Head of caudate nucleus (tissue), 42 donors: ENCODE measurements around the gene TMEM170A.

Experiments
- DNase-seq, 42 donors: peaks; one replicate each; pipeline versions ENCODE4 v3.0.0 to v3.0.0-alpha.2; 2020 to 2021; ENCODE audit warnings: mixed read lengths in 7 of 42
- intact Hi-C: fragments of 100-400 bp; cut with DNase I; formaldehyde crosslinking; loops from one replicate; pipeline ENCODE4 v1.15.0; 2022

TMEM170A gene

DNA sequence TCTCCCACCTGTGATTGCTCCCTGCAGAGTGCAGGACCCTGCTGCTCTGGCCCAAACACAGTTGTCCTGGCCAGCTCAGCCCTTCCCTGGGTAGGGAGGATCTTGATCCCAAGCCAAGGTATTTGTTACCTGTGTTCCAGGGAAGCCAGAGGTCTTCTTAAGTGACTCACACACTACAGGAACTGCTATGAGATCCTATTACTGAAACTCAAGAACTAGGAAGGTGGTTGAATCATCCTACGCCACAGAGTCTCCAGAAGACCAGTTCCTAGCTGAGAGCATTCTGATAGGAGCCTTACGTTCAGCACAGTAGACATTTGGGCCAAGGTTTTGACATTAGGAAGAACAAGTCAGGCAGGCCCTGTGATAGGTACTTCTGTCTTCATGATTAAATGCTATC is 18.7 kb upstream of the TMEM170A start:
- no peak for DNase-seq
- intact Hi-C loops = no loop called here

DNA sequence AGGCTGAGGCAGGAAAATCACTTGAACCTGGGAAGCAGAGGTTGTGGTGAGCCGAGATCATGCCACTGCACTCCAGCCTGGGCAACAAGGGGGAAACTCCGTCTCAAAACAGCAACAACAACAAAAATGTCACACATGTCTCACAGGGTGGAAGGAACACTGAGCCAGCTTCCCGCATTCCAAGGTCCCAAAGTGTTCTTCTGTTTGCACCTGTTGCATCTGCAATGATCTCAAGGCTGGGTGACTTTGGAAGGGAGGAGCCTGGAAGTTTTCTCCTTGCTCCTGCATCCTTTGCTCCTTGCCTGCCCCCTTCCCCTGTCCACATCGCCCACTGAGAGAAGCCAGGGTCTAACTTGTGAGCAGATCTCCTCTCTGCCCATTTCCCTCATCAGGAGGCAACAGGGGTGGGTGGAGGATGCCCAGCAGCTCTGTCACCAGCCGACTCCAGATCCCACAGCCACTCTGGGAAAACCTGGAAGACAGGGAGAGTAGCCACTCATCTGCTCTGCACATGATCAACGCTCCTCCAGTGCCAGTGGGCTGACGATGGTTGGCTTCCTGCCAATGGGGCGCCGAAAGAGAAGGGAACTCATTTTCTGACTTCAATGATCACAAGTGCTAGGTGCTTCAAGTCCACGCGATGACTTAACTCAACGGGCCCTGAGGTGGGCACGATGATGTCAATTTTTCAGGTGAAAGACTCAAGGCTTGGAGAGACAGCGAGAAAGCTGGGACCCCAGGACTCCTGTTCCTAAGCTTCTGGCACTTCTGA is 18.1 kb upstream of the TMEM170A start:
- intact Hi-C loops = no loop called here

DNA sequence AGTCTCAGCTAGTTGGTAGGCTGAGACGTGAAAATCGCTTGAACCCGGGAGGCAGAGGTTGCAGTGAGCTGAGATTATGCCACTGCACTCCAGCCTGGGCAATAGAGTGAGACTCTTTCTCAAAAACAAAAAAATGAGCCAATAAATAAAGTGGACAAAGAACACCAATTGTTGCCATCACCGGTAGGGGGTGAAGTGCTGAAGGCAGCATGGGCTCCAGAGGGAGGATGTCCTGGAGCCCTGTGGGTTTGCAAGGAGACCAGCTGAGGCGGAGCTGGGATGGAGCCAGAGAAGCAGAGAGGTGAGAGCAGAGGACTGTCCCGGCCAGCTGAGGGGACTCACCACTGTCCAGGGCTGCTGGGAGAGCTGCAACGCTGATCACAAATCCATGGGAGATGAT is 17.0 kb upstream of the TMEM170A start:
- intact Hi-C loops = no loop called here
- no peak for DNase-seq

More for the DNA sequence above, 18.1 kb upstream of the TMEM170A start:
- peak in 1 of 42 donors; percentile 35 for DNase-seq

DNA sequence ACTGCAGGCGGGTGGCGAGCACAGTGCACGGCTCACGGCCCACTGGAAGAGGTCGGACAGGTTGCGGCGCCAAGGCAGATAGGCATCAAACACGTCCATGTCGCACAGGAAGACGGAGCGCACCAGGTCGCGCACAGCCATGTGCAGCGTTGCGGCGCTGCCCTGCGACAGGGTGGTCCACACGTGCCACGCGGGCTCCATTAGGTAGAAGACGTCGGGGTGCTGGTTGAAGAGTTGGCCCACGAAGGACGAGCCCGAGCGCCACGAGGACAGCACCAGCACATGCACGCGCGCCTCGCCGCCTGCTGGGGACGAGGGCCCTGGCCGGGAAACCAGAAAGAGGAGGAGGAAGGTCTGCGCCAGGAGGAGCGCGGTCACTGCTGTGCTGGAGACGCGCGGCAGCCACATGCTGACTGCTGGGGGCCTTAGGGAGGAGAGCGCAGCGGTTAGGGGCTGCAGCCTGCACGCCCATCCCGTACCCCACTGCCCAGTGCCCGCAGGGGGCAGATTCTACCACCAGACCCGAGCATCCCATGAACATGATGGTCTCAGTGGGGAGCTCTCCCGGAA is 15.0 kb upstream of the TMEM170A start:
- DNase-seq = no peak
- intact Hi-C loops = loop anchor here (10.0 kb wide), 1 partner anchor 75 kb away; the partner anchor contains the start of gene TMEM231

DNA sequence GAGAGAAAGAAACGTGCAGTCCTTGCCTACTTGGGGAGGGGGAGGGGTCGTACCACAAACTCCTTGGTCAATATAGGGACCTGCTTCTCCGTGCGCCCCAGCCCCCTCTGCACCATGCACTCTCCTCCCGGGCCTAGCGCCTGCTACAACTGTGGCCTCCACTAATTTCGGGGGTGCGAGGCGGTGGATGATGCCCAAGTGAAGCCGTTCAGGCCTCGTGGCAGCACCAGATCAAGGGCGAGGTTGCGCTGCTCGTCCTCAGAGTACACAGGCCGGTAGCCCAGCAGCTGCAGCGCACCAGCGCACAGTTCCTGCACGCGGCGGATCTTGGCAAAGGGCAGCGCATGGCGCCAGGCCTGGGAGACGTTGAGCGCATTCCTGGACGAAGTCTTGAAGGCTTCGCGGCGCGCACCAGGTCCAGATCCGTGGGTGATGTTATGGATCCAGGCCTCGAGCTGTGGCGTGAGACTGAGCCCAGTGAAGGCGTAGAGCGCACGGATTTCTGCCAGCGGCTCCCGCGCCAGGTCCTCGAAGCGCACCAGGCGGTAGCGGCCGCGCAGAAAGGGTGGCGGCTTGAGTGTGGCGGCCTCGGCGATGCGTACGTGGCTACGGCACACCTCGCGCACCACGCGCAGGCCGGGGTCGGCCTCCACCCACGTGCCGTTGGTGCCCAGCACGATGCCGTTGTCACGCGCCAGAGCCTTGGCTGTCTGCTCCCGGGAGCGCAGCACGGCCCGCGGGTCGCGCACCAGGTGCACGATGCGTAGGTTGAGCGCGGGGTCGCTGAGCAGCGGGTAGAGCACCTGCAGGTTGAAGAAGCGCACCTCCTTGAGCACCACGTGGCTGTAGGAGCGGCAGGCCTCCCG is 14.2 kb upstream of the TMEM170A start:
- DNase-seq = no peak
- intact Hi-C loops = loop anchor here (10.0 kb wide), 1 partner anchor 76 kb away; the partner anchor contains the start of gene TMEM231

DNA sequence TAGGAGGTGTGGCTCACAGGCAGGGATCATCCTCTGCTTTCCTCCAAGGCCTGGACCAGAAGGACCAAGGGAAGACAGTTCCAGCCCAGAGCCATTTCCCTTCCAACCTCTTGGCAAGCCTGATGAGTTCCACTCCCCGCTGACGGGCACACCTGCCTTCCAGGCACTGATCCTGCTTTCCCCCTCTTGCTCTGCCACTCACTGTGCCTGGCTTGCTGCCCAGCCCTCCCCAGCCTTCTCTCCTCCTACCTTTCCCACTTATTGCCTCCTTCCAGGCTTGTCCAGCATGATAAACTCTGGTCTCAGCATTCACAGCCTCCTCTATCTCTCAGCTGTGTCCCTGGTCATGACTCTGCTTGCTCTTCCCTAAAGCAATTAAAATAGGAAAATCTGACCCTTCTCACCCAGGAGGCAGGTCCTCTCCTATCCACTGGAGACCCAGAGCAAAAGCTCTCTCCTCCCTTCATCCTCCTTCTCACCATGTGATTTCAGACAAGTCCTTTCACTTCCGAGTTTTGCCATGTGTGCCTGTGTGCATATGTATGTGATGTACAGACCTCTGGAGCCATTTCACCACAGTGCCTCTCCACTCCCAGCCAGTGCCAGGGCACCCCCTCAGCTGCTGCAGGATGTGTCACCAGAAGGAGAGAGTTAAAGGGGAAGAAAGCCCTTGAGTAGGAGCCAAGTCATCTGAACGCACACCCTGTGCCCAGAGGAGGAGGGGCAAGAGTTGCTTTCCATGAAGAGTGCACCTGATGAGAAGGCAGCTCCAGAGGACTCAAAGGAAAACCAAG is 13.4 kb upstream of the TMEM170A start:
- intact Hi-C loops = loop anchor here (10.0 kb wide), 1 partner anchor 77 kb away; the partner anchor contains the start of gene TMEM231
- DNase-seq = peak in 4 of 42 donors; percentile 20 to 41 (median 32)

DNA sequence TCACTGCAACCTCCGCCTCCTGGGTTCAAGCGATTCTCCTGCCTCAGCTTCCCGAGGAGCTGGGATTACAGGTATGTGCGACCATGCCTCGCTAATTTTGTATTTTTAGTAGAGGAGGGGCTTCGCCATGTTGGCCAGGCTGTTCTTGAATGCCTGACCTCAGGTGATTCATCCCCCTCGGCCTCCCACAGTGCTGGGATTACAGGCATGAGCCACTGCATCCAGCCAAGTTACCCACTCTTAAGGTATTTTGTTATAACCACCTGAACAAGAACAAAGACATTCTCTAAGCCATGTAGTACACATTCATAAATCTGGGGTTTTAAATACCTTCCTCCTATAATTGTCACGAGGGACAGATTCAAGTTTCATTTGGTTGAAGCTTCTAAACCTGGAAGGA is 12.3 kb upstream of the TMEM170A start:
- DNase-seq = no peak
- intact Hi-C loops = loop anchor here (10.0 kb wide), 1 partner anchor 78 kb away; the partner anchor contains the start of gene TMEM231

DNA sequence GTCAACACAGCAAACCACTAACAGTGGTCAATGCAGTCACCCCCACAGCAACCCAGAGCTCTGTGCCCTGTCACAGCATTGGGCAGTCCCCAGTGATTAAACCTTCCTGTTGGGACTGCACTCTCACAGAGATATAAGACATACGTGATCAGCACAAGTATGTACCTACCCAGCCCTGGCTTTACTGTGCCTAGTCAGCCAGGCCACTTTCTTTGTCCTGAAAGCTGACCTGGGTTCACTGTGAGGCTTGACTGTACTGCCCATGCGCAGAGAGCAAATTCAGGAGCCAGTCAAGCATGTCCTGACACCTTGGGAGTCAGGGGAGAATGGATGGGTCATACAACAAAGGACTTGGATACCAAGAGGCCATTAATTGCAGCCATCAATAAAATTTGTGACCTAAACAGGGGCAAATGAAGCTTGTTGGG is 10.9 kb upstream of the TMEM170A start:
- no peak for DNase-seq
- intact Hi-C loops = loop anchor here (10.0 kb wide), 1 partner anchor 79 kb away; the partner anchor contains the start of gene TMEM231

DNA sequence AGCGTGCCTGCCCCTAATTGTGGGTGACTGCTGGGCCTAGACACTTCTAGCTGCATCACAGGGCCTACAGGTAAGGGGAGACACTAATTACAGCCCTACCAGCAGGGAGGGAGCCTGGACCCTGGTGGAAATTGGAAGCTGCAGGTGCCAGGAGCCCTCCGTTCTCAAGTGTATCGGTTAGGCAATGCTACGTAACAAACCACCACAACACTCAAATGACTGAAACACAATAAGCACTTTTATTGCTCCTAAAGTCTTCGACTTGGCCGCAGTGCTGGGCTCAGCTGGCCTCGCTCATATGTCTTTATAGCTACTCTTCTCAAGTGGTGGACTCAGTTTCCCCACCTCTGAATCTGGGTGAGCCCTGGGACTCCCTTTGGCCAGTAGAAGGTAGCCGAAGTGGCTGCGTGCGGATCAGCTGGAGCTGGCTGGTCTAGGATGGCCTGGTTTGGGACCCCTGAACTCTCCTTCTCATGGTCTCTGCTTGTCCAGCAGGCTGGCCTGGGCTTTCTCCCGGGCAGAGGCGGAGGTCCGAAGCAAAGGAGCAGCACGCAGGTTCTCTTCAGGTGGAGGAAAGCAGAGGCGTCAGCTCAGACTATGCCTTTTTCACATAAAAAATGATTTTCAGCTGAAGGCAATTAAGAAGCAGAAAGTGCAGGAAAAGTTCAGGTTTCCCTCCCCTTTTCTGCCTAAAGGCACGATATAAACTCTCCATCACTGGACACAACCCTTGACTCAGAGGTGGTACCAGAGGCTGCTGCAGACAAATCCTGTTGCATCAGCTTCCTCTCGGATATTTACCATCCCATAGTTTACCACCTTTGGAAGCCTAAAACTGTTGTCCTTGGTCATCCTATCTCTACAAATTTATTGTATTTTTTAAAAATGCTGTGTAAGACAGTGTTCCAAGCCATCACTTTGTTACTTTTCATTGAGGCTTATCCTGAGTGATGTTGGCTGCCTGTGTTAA is 8.7 kb upstream of the TMEM170A start:
- no peak for DNase-seq
- intact Hi-C loops = loop anchor here (10.0 kb wide), 1 partner anchor 82 kb away; the partner anchor contains the start of gene TMEM231

DNA sequence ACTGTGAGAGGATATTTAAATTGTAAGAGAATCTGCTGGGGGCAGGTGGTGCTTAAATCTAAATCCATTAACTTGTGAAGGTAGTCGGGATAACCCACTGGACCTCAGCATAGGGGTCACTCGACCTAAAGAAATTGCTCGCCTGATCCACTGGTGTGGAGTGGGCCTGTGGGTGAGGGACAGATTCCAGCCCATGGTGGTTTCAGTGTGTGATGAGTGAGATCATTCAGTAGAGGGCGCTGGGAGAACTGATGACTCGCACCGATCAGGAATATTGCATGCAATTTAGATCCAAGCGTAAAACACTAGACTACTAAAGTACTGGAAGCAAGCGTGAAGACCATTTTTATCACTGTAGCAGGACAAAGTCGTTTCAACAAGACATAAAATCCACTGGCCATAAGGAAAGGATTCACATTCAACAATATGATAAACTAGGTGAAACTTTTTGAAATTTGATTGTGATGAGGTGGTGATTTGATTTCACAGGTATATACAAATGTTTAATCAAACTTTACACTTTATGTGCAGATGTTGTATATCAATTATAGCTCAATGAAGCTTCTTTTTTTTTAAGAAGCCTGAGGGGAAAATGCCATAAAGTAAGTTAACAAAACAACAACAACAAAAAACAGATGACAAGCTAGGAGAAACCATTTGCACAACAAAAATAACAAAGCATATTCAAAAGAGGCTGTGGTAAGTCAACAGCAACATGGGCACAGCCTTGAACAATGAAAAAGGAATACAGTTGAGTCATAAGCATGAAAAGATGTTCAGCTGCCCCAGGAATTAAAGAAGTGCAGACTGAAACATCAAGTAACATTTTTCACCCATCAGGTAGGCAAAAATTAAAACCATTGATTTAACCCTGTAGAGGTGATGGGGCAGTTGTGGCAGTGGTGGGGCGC is 7.5 kb upstream of the TMEM170A start:
- intact Hi-C loops = loop anchor here (10.0 kb wide), 1 partner anchor 83 kb away; the partner anchor contains the start of gene TMEM231
- peak; percentile 39 to 90 (median 72) for DNase-seq

DNA sequence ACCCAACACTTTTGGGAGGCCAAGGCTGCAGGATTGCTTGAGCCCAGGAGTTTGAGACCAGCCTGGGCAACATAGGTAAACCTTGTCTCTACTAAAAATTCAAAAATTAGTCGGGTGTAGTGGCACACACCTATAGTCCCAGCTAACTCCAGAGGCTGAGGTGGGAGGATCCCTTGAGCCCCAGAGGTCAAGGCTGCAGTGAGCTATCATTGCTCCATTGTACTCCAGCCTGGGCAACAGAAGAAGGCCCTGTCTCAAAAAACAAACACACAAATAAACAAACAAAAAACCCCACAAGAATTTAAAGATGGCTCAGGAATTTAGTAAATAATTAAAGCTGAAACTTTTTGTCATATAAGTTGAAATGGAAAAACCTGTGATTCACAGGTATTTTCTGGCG is 2.3 kb upstream of the TMEM170A start:
- intact Hi-C loops = loop anchor here (10.0 kb wide), 2 partner anchors 158 to 298 kb away; partner anchors contain the start of gene ADAT1
- peak in 1 of 42 donors; percentile 24 for DNase-seq

DNA sequence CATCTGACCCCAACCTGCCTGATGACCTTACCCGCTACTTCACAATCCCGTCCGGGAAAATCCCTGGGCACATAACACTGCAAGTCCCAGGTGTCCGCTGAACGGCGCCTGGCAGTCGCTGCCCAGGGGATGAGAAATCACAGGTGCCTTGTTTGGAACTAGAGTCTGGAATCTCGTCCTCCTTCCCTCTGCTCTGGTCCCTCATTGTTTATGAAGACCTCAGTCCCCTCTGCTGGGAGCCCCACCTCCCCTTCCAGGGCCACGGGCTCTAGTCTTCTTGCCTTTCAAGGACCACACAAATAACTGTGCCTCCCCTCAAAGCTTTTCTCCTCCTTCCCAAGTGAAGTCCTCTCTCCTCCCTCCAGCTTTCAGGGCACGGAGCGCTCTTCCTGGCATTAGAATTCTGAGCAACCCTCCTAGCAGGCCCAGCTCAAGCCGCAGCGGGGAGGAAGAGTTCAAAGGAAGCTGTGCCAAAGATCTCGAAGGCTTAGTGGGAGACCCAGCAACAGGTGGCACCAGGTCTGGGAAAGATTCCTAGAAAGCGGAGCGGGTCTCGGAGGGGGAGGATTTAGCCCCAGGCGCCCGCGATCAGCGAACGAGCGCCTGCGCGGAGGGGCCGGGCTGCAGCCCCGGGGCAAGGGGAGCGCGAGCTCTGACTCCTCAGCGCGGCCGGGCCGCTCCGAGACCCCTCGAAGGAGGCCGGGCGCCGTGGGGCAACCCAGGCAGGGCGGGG is 934 bp downstream of the TMEM170A start:
- intact Hi-C loops = loop anchor here (10.0 kb wide), 2 partner anchors 161 to 301 kb away; partner anchors contain the start of gene ADAT1

DNA sequence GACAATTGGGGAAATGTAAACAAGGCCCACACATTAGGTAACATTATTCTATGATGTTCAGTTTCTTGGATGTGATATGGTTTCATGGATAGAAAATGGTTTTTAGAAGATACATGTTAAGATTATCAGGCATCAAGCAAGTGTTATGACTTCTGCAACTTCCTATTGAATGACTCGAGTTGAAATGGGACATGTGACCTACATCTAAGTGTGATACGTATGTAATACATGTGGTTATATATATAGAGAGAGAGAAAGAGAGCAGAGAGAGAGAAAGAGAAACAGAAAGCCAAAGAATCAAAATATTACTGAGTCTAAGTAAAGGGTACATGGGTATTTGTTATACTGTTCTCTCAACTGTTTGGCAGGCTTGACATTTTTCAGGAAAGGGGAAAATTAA is 1.7 kb downstream of the TMEM170A start:
- DNase-seq = no peak
- intact Hi-C loops = loop anchor here (10.0 kb wide), 2 partner anchors 162 to 302 kb away; partner anchors contain the start of gene ADAT1

More for the DNA sequence above, 934 bp downstream of the TMEM170A start:
- peak in 39 of 42 donors; percentile 5 to 72 (median 42) for DNase-seq

DNA sequence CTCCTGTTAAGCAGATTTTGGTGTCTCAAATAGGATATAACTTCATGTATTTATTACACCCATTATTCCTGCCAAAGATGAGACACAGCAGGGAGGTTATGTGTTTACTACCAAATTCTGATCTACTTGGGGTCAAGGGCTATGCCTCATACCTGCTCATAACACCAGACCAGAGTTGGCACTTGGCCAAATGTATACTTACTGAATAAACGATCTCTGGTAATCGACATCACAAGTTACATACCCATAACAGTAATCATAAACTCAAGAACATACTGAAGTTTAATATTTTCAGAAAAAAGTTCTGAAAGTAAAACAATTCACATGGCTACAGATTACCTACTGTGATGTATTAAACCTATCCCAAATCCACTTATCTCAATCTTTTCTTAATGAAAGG is 2.9 kb downstream of the TMEM170A start:
- no peak for DNase-seq
- intact Hi-C loops = loop anchor here (10.0 kb wide), 2 partner anchors 163 to 303 kb away; partner anchors contain the start of gene ADAT1

DNA sequence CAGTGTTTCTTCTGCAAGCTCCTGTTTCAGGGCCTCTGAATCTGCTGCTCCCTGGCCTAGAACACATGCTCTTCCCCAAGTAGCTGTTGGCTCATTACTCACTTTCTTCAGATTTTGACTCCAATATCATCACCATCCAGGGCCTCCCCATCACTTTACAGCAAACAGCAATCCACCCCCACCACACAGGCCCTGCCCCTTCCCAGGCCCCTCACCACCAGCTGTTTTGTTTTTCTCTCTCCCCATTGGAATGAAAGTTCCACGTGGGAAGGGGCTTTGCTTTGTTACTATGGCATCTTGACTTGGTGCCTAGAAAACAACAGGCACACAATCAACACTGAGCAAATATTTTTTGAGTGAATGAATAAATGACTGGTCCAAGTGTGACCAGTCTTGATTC is 4.0 kb downstream of the TMEM170A start:
- intact Hi-C loops = loop anchor here (10.0 kb wide), 2 partner anchors 164 to 304 kb away; partner anchors contain the start of gene ADAT1
- peak in 2 of 42 donors; percentile 3 to 28 for DNase-seq
